Peyer's patch (tissue), 4 donors: ENCODE data around the gene LRRN1.

ENCODE experiments used
- CTCF ChIP-seq, 6 experiments: fragments of 450-650 bp in 4 of 6; fragments of 200-600 bp in 2 of 6; sonication (generic) in 1 of 6; IDR thresholded peaks; one replicate each; pipeline ENCODE4 v1.5.1; 2017 to 2019; ENCODE audit warnings: antibody characterized with exemption in 6 of 6, mild to moderate bottlenecking in 3 of 6, moderate library complexity in 1 of 6
- POLR2A ChIP-seq, 2 donors: fragments of 450-650 bp; IDR thresholded peaks; one replicate each; pipeline ENCODE4 v1.5.1; 2017; ENCODE audit warnings: antibody characterized with exemption in 2 of 2, mild to moderate bottlenecking in 2 of 2, moderate library complexity in 2 of 2

GRCh38 chr3:3782457-3782856 lies 16.8 kb upstream of the LRRN1 start:
- TF ChIP-seq CTCF (IDR thresholded peaks at IDR 0.05) = no peak
- no peak for TF ChIP-seq POLR2A (IDR thresholded peaks at IDR 0.05)
